ENCODE results near the gene MAP3K13.

- no peak for TF ChIP-seq CTCF (IDR thresholded peaks at IDR 0.05; ENCODE audit: low read depth, low read length, poor library complexity, severe bottlenecking)
- no peak for TF ChIP-seq EZH2phosphoT487 (IDR thresholded peaks at IDR 0.05; ENCODE audit: borderline replicate concordance, low read length)
These were observed 36.8 kb upstream of the MAP3K13 start for GRCh38 chr3:185325946-185326791.

Data from DOHH2 (cell line).